Ascending aorta (tissue), 2 donors: Measurements from ENCODE around the gene ASH1L. TPM values are rescaled to one million over a fixed set of nuclear protein-coding genes. Genes with fewer than 3 reads are reported as not detected.

ENCODE experiments used
- DNase-seq, 2 donors: peaks; one replicate each; pipeline ENCODE4 v3.0.0-alpha.2; 2019; ENCODE audit warnings: low spot score in 2 of 2
- H3K27ac ChIP-seq, 2 donors: fragments of 200-600 bp; sonication (generic); one replicate each; pipeline ENCODE4 v1.5.1; 2016 to 2017; ENCODE audit warnings: mild to moderate bottlenecking in 1 of 2
- H3K27me3 ChIP-seq: fragments of 200-600 bp; sonication (generic); one replicate; pipeline ENCODE4 v1.5.1; 2017
- H3K36me3 ChIP-seq, 2 donors: fragments of 200-600 bp; sonication (generic); one replicate each; pipeline ENCODE4 v1.5.1; 2016
- H3K4me1 ChIP-seq, 2 donors: fragments of 200-600 bp; sonication (generic); one replicate each; pipeline ENCODE4 v1.5.1; 2016 to 2017; ENCODE audit warnings: mild to moderate bottlenecking in 1 of 2
- H3K4me3 ChIP-seq, 2 donors: fragments of 200-600 bp; sonication (generic); one replicate each; pipeline ENCODE4 v1.5.1; 2016 to 2017; ENCODE audit warnings: mild to moderate bottlenecking in 1 of 2
- H3K9me3 ChIP-seq, 2 donors: fragments of 200-600 bp; sonication (generic); one replicate each; pipeline ENCODE4 v1.5.1; 2016
- CTCF ChIP-seq, 3 experiments: fragments of 200-600 bp in 2 of 3; fragments of 450-650 bp in 1 of 3; sonication (generic) in 2 of 3; IDR thresholded peaks; one replicate each; pipeline ENCODE4 v1.5.1; 2016 to 2019; ENCODE audit warnings: antibody characterized with exemption in 3 of 3, mild to moderate bottlenecking in 1 of 3, moderate library complexity in 1 of 3
- intact Hi-C: fragments of 100-400 bp; cut with DNase I; formaldehyde crosslinking; loops from one replicate; pipeline ENCODE4 v1.15.1; 2023
- total RNA-seq: library from RNA; depleted of rRNA; stranded (reverse); fragments of >200 nt; gene quantifications from one replicate; pipeline ENCODE4 v1.1.0, GENCODE V29; 2016

ASH1L gene
- total RNA-seq, 1 donor from 2014 or later: 16.2 TPM

DNA sequence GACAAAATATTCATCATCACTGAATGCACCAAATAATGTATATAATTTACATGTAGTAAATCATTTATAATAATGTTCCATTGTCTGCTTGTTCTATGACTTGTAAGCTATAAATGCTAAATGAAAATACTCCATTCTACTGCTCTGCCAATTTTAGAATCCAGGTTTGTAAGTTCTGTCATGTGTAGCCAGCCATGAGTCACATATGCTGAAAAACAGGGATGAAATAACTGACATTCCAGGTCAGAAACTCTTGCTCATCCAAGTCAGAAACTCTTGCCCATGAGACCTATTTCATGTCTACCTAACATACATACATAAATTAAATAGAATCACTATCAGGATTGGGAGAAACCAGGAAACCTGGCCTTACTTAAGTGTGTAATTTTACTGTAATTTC lies 95.6 kb downstream of the ASH1L start:
- H3K27me3 ChIP-seq: no peaks in the 10 kb centered on the region
- TF ChIP-seq CTCF (IDR thresholded peaks at IDR 0.05): no peak
- no peak for DNase-seq
- intact Hi-C loops: loop anchor here (5.0 kb wide), 1 partner anchor 95 kb away; the partner anchor contains the start of gene ASH1L
- no peak overlapping the region for H3K4me3 ChIP-seq
- no peaks in the 10 kb centered on the region for H3K9me3 ChIP-seq
- peaks cover 10 to 11% of the 10 kb centered on the region in 2 donors for H3K36me3 ChIP-seq
- peaks cover 0 to 25% of the 10 kb centered on the region in 2 donors for H3K4me1 ChIP-seq
- H3K27ac ChIP-seq: no peak overlapping the region

DNA sequence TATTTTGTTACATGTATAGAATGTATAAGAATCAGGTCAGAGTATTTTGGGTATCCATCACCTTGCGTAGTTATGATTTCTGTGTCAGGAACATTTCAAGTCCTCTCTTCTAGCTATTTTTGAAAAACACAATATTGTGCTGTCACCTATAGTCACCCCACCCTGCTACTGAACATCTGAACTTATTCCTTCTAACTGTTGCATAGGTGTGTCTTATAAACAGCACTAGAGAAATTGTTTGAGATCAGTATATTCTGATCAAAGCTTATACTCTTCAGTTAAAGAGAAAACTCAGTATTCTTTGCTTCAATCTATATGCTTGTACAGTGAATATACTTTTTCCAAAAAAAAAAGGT lies 96.0 kb downstream of the ASH1L start:
- no peak for DNase-seq
- H3K27ac ChIP-seq: no peak overlapping the region
- no peaks in the 10 kb centered on the region for H3K27me3 ChIP-seq
- H3K36me3 ChIP-seq: peaks cover 12 to 13% of the 10 kb centered on the region in 2 donors
- no peak for TF ChIP-seq CTCF (IDR thresholded peaks at IDR 0.05)
- no peaks in the 10 kb centered on the region for H3K9me3 ChIP-seq
- H3K4me1 ChIP-seq: peaks cover 0 to 25% of the 10 kb centered on the region in 2 donors
- intact Hi-C loops: loop anchor here (5.0 kb wide), 1 partner anchor 96 kb away; the partner anchor contains the start of gene ASH1L
- H3K4me3 ChIP-seq: no peak overlapping the region

DNA sequence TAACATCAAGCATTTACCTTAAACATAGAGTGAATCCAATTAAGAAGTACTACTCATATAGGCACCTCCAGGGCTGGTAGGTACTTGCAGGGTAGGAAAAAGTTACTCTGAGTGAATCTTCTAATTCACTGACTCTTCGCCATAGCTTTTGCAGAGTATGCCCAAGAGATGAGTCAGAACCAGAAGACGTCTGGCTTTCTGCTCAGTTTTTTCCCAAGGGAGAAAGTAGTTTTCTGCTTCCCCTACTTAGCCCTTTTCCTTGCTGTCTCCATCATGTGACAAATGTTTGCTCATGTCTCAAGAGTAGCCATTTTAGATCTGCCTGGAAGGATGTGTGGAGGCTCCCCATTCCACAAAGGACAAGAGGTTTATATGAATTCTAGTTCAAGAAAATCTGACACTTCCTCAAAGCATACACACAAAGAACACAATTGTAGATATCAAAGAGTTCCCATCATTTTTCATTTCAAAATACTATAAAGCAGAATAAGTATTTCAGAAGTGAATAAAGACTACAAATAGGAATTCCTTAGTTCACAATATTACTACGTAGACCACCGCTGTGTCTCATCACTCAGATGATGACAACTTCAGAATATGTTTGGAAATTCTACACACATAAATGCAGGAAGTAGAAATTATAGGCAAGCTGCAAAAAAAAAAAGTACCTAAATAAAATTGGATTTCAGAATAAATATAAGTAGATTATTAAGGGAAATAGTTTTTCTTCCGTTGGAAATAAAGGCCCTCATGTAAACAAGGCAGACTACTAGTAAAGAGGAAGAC lies 98.5 kb downstream of the ASH1L start:
- Histone ChIP-seq H3K4me3 (no peak overlapping the region), H3K36me3 (peaks cover 8 to 12% of the 10 kb centered on the region in 2 donors), H3K4me1 (peaks cover 0 to 25% of the 10 kb centered on the region in 2 donors), H3K27me3 (no peaks in the 10 kb centered on the region), H3K27ac (no peak overlapping the region), H3K9me3 (no peaks in the 10 kb centered on the region)
- intact Hi-C loops: no loop called here
- no peak for TF ChIP-seq CTCF (IDR thresholded peaks at IDR 0.05)
- no peak for DNase-seq

- intact Hi-C loops: no loop called here
- H3K4me3 ChIP-seq: no peak overlapping the region
These were observed 104.5 kb downstream of the ASH1L start for GRCh38 chr1:155458111-155458510.

DNA sequence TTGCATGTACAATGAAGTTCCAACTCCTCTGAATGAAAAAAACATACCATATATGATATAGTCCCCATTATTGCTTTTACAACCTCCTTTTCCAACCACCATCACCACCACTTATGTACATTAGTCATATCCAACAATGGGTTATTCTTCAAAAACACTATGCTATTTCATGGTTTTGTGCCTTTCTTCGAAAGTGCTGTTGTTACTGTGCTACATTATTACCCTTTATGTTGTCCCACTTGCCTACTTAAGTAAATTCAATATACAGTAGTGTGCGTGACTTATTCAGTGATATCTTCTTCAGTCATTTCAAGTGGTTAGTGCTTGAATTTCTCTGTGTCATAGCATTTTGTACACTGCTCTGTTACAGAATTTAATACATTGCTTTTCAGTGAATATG lies 105.3 kb downstream of the ASH1L start:
- TF ChIP-seq CTCF (IDR thresholded peaks at IDR 0.05): no peak
- Histone ChIP-seq H3K36me3 (peaks cover 13 to 25% of the 10 kb centered on the region in 2 donors), H3K27ac (no peak overlapping the region), H3K4me1 (no peaks in the 10 kb centered on the region), H3K4me3 (no peak overlapping the region), H3K27me3 (no peaks in the 10 kb centered on the region), H3K9me3 (no peaks in the 10 kb centered on the region)
- intact Hi-C loops: no loop called here
- DNase-seq: no peak

More at GRCh38 chr1:155458111-155458510, 104.5 kb downstream of the ASH1L start:
- Histone ChIP-seq H3K27me3 (no peaks in the 10 kb centered on the region), H3K9me3 (no peaks in the 10 kb centered on the region), H3K4me1 (no peaks in the 10 kb centered on the region), H3K27ac (no peak overlapping the region), H3K36me3 (peaks cover 11 to 21% of the 10 kb centered on the region in 2 donors)
- no peak for DNase-seq
- TF ChIP-seq CTCF (IDR thresholded peaks at IDR 0.05): no peak
